ENCODE results near the gene DTNA. TPM values are rescaled to one million over a fixed set of nuclear protein-coding genes. Genes with fewer than 3 reads are reported as not detected.
"Not testable (repeated sequence)": the region's sequence is repeated elsewhere in the genome, so short reads cannot be mapped to it uniquely, and the experiment has no call there.

The DTNA gene
- total RNA-seq, 2 donors from 2014 or later: 1.4 TPM; not detected in 1

DNA sequence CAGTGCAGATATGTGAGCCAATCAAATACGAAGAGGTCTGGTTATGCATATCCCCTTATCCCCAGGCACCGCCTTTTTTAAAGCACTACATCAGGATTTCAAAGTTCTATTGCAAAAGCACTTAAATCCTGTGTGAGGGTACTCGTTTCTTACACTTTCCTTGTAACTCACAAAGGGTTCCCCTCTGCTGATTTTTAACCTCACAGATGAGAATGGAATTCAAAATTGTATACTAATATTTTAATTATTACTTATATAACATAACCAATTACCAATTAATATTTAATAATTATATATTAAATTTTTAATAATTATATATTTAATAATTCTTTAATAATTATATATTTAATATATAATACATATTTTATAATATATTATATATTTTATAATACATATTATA lies 204.9 kb downstream of the DTNA start:
- DNase-seq (ENCODE audit: low spot score in 2 of 2): no peak
- no peak for ATAC-seq
- H3K36me3 Mint-ChIP-seq: no peaks in the 10 kb centered on the region
- no peaks in the 10 kb centered on the region for H3K9me3 Mint-ChIP-seq
- no peak overlapping the region for H3K27ac Mint-ChIP-seq

DNA sequence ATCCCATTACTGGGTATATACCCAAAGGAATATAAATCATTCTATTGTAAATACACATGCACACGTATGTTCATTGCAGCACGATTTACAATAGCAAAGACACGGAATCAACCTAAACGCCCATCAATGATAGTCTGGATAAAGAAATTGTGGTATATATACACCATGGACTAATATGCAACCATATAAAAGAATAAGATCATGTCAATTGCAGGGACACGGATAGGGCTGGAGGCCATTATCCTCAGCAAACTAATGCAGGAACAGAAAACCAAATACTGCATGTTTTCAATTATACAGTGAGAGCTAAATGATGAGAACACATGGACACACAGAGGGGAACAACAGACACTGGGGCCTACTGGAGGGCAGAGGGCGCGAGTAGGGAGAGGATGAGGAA lies 206.4 kb downstream of the DTNA start:
- H3K9me3 Mint-ChIP-seq; H3K27ac Mint-ChIP-seq; H3K36me3 Mint-ChIP-seq; DNase-seq (ENCODE audit: low spot score in 2 of 2): not testable (repeated sequence)
- ATAC-seq: peak in 1 of 2 donors; percentile 26

DNA sequence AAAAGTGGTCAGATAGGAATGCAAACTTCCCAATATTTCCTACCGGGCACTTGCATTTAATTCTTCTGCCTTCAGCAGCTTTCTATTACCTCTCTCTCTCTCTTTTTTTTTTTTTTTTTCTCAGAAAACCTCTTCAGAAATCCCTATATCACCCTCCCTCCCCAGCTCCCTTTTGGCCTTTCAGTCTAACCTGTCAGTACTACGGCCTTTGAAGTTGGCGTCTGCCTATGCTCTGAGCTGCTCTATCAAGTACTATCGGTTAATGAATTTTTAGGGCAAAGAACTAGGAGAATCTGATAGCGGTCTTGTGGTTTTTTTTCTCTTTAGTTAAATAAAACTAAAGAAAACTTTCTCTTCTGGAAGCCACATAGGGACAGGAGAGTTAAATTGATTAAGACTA lies 208.8 kb downstream of the DTNA start:
- Mint-ChIP-seq H3K27ac (no peak overlapping the region), H3K36me3 (no peaks in the 10 kb centered on the region), H3K9me3 (no peaks in the 10 kb centered on the region)
- ATAC-seq: no peak
- DNase-seq (ENCODE audit: low spot score in 2 of 2): no peak

DNA sequence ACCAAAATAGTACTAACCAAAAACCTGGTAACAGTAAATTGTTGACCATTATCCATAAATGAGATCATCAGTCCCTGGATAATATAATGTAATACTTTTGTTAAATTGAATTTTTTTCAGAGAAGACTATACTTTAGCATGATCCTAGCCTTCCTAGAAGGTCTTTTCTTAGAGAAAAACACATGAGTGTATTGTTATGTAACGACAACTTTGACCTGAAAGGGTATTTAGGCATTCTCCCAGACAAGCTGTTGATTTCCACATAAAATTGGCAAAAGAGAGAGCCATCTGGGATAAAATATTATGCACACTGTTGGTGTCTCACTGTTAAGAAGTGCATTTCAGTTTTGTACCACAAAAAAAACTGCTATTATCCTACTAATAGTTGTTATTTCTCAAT lies 211.1 kb downstream of the DTNA start:
- ATAC-seq (no peak), DNase-seq (ENCODE audit: low spot score in 2 of 2) (no peak)
- Mint-ChIP-seq H3K36me3 (no peaks in the 10 kb centered on the region), H3K27ac (no peak overlapping the region), H3K9me3 (no peaks in the 10 kb centered on the region)

DNA sequence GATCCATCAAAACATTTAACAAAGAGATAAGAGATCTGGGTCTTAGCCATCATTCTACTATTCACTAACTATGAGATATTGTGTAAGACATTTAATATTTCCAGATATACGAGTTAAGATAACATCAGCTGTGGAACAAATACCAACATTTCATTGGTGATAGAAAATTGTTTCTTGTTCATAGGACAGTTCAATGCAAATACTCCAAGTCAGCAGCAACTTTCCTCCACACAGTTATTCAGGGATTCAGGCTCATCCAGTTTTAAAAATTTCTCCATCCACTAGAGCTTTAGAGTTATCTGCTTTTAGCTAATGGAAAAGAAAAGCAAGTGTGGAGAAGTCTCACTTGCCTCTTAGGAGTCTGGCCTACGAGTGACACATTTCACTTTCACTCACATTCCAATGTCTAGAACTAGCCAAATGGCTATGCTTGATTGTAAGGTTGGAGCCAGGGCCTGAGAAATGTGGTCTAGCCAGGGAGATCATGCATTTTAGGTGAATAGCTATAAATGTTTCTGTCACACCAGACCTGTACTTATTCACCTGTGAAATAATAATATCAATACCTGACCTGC lies 211.8 kb downstream of the DTNA start:
- no peak overlapping the region for H3K27ac Mint-ChIP-seq
- H3K9me3 Mint-ChIP-seq: no peaks in the 10 kb centered on the region
- no peaks in the 10 kb centered on the region for H3K36me3 Mint-ChIP-seq
- ATAC-seq (no peak), DNase-seq (ENCODE audit: low spot score in 2 of 2) (no peak)

DNA sequence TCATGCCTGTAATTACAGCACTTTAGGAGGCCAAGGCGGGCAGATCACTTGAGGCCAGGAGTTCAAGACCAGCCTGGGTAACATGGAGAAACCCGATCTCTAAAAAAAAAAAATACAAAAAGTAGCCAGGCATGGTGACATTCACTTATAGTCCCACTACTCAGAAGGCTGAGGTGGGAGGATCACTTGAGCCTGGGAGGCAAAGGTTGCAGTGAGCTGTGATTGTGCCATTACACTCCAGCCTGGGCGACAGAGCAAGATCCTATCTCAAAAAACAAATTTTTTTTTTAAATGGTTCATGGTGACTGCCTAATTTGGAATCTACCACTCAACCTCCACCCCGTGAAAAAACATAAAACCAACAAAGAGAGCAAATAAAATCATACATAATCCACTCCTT lies 212.5 kb downstream of the DTNA start:
- not testable (repeated sequence) for H3K27ac Mint-ChIP-seq; H3K9me3 Mint-ChIP-seq; ATAC-seq; H3K36me3 Mint-ChIP-seq; DNase-seq (ENCODE audit: low spot score in 2 of 2)

DNA sequence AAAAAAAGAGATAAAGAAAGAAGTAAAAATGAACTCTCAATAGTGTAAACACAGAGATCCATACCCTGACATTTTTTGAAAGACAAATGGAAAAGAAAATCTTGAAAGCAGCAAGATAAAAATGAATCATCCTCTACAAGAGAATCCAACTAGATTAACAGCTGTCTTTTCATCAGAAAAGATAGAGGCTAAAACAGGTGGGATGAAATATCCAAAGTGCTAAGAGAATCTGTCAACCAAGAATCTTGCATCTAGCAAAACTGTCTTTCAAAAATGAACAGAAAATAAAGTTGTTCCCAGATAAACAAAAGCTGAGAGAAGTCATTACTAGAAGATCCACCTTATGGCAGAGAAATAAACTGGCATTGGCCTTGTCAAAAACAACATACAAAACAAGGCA lies 213.8 kb downstream of the DTNA start:
- Mint-ChIP-seq H3K27ac (no peak overlapping the region), H3K9me3 (no peaks in the 10 kb centered on the region), H3K36me3 (no peaks in the 10 kb centered on the region)
- DNase-seq (ENCODE audit: low spot score in 2 of 2) (no peak), ATAC-seq (no peak)

DNA sequence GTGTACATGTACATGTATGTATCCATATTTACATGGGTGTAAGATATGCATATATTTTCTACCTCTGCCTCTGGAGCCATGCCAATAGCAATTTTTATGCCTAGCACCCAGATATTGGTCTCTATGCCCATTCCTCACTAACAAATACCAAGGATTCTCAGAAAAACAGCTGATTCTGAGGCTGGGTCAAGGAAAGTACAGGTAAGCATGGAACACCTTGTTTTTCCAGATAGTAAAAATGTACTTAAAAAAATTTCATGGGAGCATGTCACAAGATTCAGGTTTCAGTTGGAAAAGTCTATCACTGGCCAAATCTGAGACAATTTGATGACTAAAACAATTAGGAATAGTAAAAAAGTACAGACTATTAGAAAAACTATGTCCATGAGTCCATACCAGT lies 216.6 kb downstream of the DTNA start:
- Mint-ChIP-seq H3K27ac (no peak overlapping the region), H3K9me3 (no peaks in the 10 kb centered on the region), H3K36me3 (no peaks in the 10 kb centered on the region)
- no peak for ATAC-seq
- DNase-seq (ENCODE audit: low spot score in 2 of 2): no peak

DNA sequence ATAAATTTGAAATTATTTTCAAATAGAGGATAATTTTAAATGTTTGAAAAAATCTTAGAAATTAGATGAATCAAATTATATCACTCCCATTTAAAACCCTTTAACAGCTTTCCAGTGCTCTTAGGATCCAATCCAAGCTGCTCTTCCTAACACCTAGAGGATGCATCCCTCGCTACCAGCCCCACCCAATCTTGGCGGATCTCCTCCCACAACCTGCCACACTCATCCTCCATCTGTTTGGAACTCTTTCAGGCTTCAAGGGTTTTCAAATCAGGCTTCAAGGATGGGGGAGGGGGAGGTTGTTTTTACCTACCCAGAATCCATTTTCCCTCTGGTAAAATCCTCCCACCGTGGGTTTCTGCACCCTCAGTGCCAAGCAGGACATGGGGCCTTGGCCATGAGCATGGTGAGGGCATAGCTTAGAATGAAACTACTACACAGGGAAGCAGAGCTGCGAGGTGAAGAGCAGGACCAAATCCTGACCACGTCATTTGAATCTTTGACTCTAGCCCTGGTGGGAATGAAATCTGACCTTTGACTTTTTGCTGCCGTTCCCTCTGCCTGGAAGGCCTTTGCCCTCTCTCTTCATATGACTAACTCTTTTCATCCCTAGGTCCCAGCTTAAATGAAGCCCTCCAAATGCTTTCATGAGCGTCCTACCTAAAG lies 218.1 kb downstream of the DTNA start:
- ATAC-seq (no peak), DNase-seq (ENCODE audit: low spot score in 2 of 2) (no peak)
- H3K9me3 Mint-ChIP-seq: no peaks in the 10 kb centered on the region
- no peak overlapping the region for H3K27ac Mint-ChIP-seq
- no peaks in the 10 kb centered on the region for H3K36me3 Mint-ChIP-seq

DNA sequence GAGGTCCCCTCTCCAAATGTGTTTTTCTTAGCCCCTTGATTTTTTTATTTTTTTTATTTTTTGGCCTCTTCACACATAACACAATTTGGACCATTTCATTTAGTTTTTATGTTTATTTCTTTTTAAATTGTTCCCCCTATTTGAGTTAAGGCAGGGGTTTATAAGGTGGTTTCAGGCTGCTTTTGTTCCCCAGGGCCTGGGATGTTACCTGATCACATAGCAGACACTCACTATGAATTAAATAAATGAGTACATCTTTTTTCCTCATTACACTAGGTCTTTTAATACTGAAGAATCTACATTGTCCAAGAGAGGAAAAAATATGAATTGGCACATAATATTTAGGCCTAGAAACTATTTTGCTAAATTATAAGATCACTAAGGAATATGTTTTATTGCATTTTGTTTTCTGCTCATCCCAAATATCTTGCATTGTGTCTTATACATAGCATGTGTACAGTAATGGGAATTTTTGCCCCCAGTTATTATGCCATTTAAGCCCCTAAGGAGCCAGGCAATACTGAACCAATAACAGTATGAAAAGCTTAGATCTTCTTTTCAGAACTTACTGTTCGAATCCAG lies 218.7 kb downstream of the DTNA start:
- Mint-ChIP-seq H3K27ac (no peak overlapping the region), H3K9me3 (no peaks in the 10 kb centered on the region), H3K36me3 (no peaks in the 10 kb centered on the region)
- no peak for DNase-seq (ENCODE audit: low spot score in 2 of 2)
- no peak for ATAC-seq

DNA sequence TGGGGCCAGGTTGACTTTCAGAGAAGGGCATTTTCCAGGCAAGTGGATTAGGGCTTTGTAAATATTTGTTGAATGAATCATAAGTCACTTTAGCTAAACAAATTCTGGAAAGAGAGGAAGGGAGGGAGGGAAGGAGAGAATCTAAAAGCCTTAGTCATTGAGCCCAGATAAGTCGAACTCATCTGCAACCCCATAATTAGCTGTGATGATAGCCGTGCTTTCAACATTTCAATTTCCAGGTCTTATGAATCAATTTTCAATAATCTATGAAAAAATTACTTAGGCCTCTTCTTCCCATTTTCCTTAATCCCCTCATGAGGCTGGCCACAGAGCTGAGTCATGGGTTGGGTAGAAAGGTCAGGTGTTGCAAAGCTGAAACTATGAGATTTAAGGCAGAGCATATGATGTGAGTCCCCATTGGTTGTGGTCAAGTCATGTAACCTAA lies 219.3 kb downstream of the DTNA start:
- DNase-seq (ENCODE audit: low spot score in 2 of 2) (no peak), ATAC-seq (no peak)
- Mint-ChIP-seq H3K9me3 (no peaks in the 10 kb centered on the region), H3K27ac (no peak overlapping the region), H3K36me3 (no peaks in the 10 kb centered on the region)

DNA sequence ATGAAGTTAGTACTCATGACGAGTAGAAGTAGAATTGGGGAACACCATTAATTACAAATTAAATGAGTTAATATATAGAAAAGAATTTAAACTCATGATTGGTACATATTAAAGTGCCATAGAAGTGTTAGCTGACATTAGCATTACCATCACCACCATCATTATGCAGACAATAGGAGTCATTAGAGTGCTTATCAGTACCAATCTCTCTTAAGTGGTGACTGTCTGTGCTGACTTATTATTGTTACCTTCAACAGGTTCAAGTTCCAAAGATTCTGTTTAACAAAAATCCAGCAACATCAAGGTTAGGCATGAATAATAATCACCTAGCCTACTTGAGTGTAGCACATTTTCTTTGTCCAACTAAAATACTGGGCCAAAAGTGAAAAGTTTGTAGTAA lies 222.3 kb downstream of the DTNA start:
- Mint-ChIP-seq H3K9me3 (no peaks in the 10 kb centered on the region), H3K36me3 (no peaks in the 10 kb centered on the region), H3K27ac (no peak overlapping the region)
- DNase-seq (ENCODE audit: low spot score in 2 of 2) (no peak), ATAC-seq (no peak)

DNA sequence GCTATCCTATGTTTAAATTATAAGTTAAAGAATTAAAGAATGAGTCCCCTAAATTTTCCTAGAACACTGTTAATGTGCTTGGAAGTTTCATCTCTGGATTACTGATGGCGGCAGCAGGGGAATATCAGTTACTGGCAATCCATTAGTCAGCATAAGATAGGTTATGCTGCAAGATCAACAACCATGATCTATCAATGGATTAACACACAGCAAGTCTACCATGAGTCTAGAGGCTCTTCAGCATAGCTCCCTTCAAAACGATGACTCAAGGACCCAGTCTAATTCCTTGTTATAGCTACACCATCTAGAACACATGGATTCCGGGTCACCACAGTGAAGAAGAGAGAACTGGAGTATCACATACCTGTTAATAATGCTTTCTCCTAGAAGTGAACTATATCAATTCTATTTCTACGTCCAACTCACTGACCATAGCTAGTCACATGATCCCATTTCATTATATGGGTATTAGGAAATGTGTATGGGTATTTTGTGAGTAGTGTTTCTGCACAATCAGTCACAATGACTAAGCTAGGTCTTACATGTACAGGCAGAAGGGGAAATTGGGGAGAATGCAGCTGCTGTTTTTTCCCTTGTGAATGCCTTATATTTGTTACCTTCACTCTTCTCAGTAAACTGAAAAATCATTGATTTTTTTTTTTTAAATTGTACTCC lies 222.8 kb downstream of the DTNA start:
- Mint-ChIP-seq H3K27ac (no peak overlapping the region), H3K9me3 (no peaks in the 10 kb centered on the region), H3K36me3 (no peaks in the 10 kb centered on the region)
- DNase-seq (ENCODE audit: low spot score in 2 of 2) (no peak), ATAC-seq (no peak)

DNA sequence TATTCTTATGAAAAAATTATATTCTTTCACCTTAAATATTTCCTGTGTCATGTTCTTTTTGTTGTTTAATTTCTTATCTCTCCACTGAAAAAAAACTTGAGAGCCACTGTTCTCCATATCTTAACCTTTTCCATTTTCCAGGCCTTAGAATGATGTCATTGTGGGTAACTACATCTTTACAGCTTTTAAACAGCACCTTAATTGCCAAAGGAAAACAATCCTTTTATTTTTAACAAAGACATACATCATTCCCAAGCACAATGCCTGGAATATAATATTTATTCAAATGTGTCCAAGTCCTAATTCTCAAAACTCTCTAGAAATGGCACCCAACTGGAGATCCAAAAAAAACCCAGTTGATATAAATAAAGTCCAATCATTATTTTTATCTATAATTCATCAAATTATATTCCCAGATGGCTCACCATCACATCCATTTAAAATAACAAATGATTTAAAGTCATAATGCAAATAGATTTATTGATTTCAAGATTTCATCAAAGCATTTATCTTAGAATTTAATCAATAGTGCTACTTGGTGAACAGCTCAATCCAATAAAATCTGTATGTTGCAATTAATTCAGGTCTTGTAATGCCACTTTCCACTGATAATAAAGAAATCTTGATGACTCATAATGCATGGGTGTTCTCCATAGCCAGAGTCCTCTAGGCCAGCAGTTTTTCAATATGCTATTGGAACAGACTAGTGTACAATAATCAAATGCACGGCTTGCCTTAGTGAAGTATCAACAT lies 224.0 kb downstream of the DTNA start:
- DNase-seq (ENCODE audit: low spot score in 2 of 2) (no peak), ATAC-seq (no peak)
- Mint-ChIP-seq H3K36me3 (no peaks in the 10 kb centered on the region), H3K9me3 (no peaks in the 10 kb centered on the region), H3K27ac (no peak overlapping the region)

DNA sequence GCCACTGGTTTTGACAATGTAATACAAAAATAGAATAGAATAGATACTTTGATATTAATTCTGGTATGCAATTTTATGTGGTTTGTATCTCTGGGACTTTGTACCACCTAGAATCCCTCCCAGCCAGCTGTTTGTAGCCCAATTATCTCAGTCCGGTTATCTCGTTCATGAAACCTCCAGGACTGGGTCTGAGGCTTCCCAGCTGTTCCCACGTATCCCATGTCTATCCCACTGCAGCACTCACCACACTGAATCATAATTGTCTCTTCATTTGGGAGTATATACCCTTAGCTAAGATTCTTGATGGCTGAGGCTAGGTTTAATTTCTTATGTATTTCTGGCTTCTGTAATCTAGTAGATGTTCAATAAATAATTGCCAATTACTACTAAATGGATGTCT lies 226.7 kb downstream of the DTNA start:
- no peaks in the 10 kb centered on the region for H3K36me3 Mint-ChIP-seq
- no peak overlapping the region for H3K27ac Mint-ChIP-seq
- ATAC-seq (no peak), DNase-seq (ENCODE audit: low spot score in 2 of 2) (no peak)
- no peaks in the 10 kb centered on the region for H3K9me3 Mint-ChIP-seq

DNA sequence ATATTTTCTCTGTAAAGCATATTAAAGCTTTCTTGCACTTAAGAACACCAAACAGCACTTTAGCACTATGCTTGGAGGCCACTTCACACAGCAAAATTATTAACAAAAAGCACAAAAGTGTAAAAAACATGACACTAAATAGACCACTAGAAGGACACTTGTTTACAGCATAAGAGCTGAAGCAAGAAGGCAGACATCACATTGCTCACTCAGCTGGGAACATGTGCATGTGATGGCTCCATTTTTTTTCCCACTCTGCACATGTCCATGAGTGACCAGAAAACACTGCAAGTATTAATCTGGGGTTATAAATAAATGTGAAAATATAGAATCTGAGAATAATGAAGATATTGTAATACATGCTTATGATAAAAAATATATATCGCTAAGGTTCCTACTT lies 228.0 kb downstream of the DTNA start:
- no peaks in the 10 kb centered on the region for H3K9me3 Mint-ChIP-seq

More for the DNA sequence above, 228.0 kb downstream of the DTNA start:
- Mint-ChIP-seq H3K36me3 (no peaks in the 10 kb centered on the region), H3K27ac (no peak overlapping the region)
- ATAC-seq (no peak), DNase-seq (ENCODE audit: low spot score in 2 of 2) (no peak)
